Measurements from ENCODE around the gene HES6.
A peak's percentile ranks its signal among the peaks of the same experiment; 100 is the strongest.

HES6 gene

DNA sequence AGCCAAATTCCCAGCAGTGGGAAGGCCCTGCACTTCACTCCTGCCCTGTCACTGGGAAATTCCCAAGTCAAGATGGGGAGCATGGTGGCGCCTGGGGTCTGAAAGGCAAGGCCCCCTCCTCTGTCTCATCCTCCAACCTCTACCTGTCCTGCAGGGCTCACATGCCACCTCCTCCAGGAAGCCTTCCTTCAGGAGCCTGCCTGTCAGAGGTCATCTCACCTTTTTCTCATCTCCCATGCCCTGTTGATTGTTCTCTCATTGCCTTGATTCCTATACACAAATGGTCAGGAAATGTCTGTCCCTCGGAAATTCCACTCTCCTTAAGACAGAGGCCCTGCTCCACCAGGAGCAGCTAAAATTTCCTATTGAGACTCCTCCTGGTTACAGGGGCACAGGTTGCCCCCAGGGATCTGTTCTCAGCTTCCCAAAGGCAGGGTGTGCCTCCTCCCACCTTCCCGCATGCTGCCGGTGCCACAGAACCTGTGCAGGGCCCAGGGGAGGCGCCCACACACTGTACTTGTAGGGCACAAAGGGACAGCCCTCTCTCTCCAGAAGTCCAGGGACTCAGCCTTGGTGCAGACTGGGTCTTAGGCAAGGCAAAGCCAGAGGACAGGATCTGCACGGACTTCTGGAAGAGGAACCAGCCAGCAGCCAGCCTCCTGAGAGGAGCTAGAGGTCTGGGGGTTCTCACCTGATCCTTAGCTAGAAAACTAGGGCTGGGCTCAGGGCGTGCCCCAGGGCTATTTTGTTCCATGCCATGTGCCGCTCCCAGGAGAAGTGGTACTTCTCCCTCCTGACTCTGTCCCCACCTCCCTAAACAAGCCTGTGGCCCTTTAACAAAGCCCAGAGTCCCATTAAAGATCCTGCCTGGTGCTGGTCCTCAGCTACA lies 12.9 kb downstream of the HES6 start:
- Histone ChIP-seq H3K4me1 (ENCODE audit: insufficient read depth, poor library complexity, severe bottlenecking) (no peaks in the 10 kb centered on the region), H3K27me3 (ENCODE audit: insufficient read depth, poor library complexity, severe bottlenecking) (no peaks in the 10 kb centered on the region), H3K9me3 (ENCODE audit: severe bottlenecking) (no peaks in the 10 kb centered on the region), H3K4me3 (ENCODE audit: severe bottlenecking) (no peak overlapping the region), H3K27ac (ENCODE audit: poor library complexity, severe bottlenecking) (no peak overlapping the region), H3K36me3 (ENCODE audit: low read depth) (no peaks in the 10 kb centered on the region)
- TF ChIP-seq, protein P1, sequence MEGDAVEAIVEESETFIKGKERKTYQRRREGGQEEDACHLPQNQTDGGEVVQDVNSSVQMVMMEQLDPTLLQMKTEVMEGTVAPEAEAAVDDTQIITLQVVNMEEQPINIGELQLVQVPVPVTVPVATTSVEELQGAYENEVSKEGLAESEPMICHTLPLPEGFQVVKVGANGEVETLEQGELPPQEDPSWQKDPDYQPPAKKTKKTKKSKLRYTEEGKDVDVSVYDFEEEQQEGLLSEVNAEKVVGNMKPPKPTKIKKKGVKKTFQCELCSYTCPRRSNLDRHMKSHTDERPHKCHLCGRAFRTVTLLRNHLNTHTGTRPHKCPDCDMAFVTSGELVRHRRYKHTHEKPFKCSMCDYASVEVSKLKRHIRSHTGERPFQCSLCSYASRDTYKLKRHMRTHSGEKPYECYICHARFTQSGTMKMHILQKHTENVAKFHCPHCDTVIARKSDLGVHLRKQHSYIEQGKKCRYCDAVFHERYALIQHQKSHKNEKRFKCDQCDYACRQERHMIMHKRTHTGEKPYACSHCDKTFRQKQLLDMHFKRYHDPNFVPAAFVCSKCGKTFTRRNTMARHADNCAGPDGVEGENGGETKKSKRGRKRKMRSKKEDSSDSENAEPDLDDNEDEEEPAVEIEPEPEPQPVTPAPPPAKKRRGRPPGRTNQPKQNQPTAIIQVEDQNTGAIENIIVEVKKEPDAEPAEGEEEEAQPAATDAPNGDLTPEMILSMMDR (IDR thresholded peaks at IDR 0.05; ENCODE audit: poor library complexity, severe bottlenecking): no peak
- DNase-seq (ENCODE audit: low spot score): no peak
- ATAC-seq (ENCODE audit: low read depth): no peak

DNA sequence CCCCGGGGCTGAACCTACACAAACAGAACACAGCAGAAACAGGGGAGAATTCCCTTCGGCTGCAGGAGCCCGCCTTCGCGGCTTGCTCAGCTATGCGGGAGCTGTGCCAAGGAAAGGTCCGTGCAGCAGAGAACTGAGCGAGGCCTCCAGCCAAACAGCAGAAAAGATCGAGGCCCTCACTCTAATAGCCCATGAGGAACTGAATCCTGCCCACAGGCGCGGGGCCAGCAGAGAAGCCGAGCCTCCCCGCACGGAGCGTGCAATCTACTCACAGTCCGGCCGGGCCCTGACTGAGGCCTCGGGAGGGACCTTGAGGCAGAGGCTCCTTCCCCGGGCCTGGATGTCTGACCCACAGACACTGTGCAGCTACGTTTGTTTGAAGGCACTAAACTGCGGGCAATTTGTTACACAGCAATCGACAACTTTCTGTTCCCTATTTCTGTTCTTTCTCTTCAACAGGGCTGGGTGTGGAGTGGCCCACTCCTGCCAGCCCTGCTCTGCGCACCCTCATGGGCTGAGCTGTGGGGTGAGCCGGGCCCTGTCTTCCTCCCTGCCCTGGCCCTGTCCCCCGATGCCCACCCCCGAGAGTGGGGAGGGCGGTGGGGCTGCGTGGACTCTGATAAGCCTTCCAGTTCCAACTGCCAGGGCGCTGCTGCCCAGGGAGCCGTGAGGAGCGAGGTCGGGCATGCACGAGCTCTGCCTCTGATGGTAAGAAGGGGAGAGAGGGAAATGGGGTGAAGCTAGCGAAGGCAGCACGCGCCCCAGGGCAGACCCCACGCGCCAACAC lies 13.7 kb downstream of the HES6 start:
- no peaks in the 10 kb centered on the region for H3K4me1 ChIP-seq (ENCODE audit: insufficient read depth, poor library complexity, severe bottlenecking)
- H3K36me3 ChIP-seq (ENCODE audit: low read depth): no peaks in the 10 kb centered on the region
- no peak overlapping the region for H3K27ac ChIP-seq (ENCODE audit: poor library complexity, severe bottlenecking)
- ATAC-seq (ENCODE audit: low read depth) (peak; percentile 33; the same call in 1 of the 3 replicates), DNase-seq (ENCODE audit: low spot score) (no peak)
- H3K9me3 ChIP-seq (ENCODE audit: severe bottlenecking): no peaks in the 10 kb centered on the region
- no peaks in the 10 kb centered on the region for H3K27me3 ChIP-seq (ENCODE audit: insufficient read depth, poor library complexity, severe bottlenecking)
- H3K4me3 ChIP-seq (ENCODE audit: severe bottlenecking): no peak overlapping the region
- TF ChIP-seq, protein P1 (IDR thresholded peaks at IDR 0.05; ENCODE audit: poor library complexity, severe bottlenecking): no peak

DNA sequence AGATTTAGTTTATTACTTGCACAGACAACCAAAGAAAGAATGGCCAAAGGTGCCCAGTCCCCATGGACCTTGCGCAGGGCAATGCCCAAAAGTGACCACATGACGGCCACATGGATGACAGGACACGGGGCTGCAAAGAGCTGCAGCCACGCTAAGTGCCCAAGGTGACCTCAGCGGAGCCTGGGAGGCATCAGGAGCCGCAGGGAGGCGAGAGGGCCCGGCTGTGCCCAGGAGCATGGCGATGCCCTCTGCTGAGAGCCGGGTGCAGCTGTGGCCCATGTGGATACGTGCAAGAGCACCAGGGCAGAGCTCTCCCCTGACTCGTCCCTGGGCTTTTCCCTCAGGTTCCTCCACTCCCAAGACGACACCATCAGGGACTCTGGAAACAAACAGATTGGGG lies 14.7 kb downstream of the HES6 start:
- no peaks in the 10 kb centered on the region for H3K4me1 ChIP-seq (ENCODE audit: insufficient read depth, poor library complexity, severe bottlenecking)
- H3K27me3 ChIP-seq (ENCODE audit: insufficient read depth, poor library complexity, severe bottlenecking): no peaks in the 10 kb centered on the region
- H3K9me3 ChIP-seq (ENCODE audit: severe bottlenecking): no peaks in the 10 kb centered on the region
- no peaks in the 10 kb centered on the region for H3K36me3 ChIP-seq (ENCODE audit: low read depth)
- no peak overlapping the region for H3K4me3 ChIP-seq (ENCODE audit: severe bottlenecking)
- TF ChIP-seq, protein P1 (IDR thresholded peaks at IDR 0.05; ENCODE audit: poor library complexity, severe bottlenecking): no peak
- no peak overlapping the region for H3K27ac ChIP-seq (ENCODE audit: poor library complexity, severe bottlenecking)
- no peak for DNase-seq (ENCODE audit: low spot score)
- no peak for ATAC-seq (ENCODE audit: low read depth)

DNA sequence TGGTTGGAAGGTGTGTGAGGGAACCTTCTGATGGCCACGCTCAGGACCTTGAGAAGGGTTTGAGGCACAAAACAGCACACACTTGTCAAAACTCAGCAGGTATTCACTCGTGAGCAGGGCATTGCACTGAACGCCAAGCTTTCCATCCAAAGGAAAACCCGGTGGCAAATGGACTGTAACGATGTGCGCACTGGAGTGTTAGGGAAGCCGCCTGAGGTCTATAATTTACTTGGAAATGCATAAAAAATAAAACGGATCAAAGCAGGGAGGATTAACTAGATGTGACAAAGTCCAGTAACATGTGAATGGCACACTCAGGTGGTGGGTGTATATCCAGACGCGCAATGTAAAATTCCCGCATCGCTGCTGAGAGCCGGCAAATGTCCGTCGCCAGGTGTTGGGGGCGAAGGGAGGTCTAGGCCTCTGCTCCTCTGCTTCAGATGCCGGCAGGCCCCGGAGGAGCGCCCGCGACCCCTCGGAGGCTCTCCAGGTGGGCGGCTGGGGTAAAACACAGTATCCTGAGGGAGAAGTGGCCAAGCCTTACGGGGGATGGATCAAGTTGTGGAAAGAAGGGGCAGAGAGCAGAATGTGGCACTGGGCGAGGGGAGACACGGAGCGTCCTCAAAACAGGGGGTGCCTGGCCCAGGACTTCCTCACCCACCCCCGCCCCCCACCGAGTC lies 15.3 kb downstream of the HES6 start:
- Histone ChIP-seq H3K9me3 (ENCODE audit: severe bottlenecking) (no peaks in the 10 kb centered on the region), H3K4me1 (ENCODE audit: insufficient read depth, poor library complexity, severe bottlenecking) (no peaks in the 10 kb centered on the region), H3K27me3 (ENCODE audit: insufficient read depth, poor library complexity, severe bottlenecking) (no peaks in the 10 kb centered on the region), H3K4me3 (ENCODE audit: severe bottlenecking) (no peak overlapping the region), H3K27ac (ENCODE audit: poor library complexity, severe bottlenecking) (no peak overlapping the region), H3K36me3 (ENCODE audit: low read depth) (no peaks in the 10 kb centered on the region)
- ATAC-seq (ENCODE audit: low read depth) (no peak), DNase-seq (ENCODE audit: low spot score) (no peak)
- TF ChIP-seq, protein P1 (IDR thresholded peaks at IDR 0.05; ENCODE audit: poor library complexity, severe bottlenecking): no peak

Data from RWPE2 (cell line).